GM23248 (cell line): ENCODE data around the gene ELFN1.

Source experiments
- EZH2 ChIP-seq: fragments of 200-600 bp; sonication (generic); IDR thresholded peaks from 2 replicates; pipeline ENCODE4 v1.6.1; 2018; ENCODE audit warnings: antibody characterized with exemption, mild to moderate bottlenecking; ENCODE audit not compliant: insufficient read depth, poor library complexity, severe bottlenecking
- EZH2phosphoT487 ChIP-seq: fragments of 200-600 bp; sonication (generic); IDR thresholded peaks from 2 replicates; pipeline ENCODE4 v1.6.1; 2018; ENCODE audit warnings: antibody characterized with exemption, moderate library complexity, mild to moderate bottlenecking, low read depth; ENCODE audit not compliant: insufficient read depth

- TF ChIP-seq EZH2phosphoT487: no peak
- no peak for TF ChIP-seq EZH2
These were observed 19.6 kb upstream of the ELFN1 start for GRCh38 chr7:1650363-1651030.
